ENCODE measurements around the gene PBLD. TPM values are rescaled to one million over a fixed set of nuclear protein-coding genes. Genes with fewer than 3 reads are reported as not detected.
A peak's percentile ranks its signal among the peaks of the same experiment; 100 is the strongest.

The PBLD gene
- total RNA-seq (2022) (5.6 and 5.7 TPM in 2 replicates), Bru-seq, nascent RNA (percentile 49 among the genes with signal in this experiment), BruChase-seq, experiment 1, labeled RNA remaining after a 6-hour chase (percentile 52 among the genes with signal in this experiment), BruChase-seq, experiment 2, labeled RNA remaining after a 2-hour chase (percentile 47 among the genes with signal in this experiment)
- long read RNA-seq, partial matches to known transcripts: 3 of 8 reads
- long read RNA-seq, other reads (novel, unspliced or antisense): 2 of 8 reads

DNA sequence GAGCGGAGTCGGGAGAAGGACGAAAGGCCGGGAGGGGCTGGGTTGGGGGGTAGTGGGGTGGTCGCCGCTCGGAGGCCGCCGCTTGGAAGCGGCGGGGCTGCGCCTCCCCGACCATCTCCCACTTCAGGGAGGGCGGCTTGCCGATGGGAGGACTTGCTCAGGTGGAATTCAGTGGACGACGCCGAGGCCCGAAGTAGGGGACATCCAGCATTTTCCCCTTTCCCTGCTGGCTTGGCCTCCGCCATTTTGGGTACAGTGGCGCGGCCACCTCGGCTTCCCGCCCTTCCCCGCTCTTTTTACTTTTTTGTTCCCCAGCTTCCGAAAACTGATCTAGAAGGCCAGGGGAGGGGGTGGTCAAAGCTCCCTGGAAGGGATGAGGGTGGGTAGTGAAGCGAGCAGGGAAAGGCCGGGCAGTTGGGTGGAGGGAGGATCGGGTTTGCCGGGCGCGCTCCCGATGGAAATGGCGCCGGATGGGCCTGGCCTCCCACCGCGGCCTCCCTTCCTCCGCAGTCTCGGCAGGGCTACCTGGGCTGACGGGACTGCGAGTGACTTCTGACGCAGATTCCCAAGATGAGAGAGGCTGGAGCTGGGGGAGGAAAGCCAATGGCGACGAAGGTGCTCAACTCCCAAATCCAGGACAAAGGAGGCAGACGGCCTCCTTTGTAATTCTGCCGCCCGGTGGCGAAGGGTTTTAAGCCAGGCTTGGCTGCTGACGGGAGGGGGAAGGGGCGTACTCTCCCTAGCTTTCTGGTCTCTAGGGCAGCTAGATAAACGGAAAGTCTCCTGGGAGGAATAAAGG is at the start of gene PBLD:
TSS of gene PBLD (minus strand) at position 670 of the 799 bp plus-strand sequence. CDS start 26,084 bp downstream, outside the sequence.
- Mint-ChIP-seq H3K4me1 (ENCODE audit: insufficient read depth, unreplicated experiment) (peaks cover 37% of the 10 kb centered on the region), H3K27ac (ENCODE audit: low read depth, unreplicated experiment) (peak within 1 kb of the TSS; percentile 99), H3K4me3 (ENCODE audit: unreplicated experiment) (peak within 1 kb of the TSS; percentile 97), H3K9me3 (ENCODE audit: unreplicated experiment) (no peaks in the 10 kb centered on the region), H3K36me3 (ENCODE audit: insufficient read depth, unreplicated experiment) (peaks cover 56% of the 10 kb centered on the region), H3K27me3 (ENCODE audit: insufficient read depth, unreplicated experiment) (no peaks in the 10 kb centered on the region)
- DNase-seq (ENCODE audit: unreplicated experiment): peak; percentile 85
- CTCF ChIA-PET: interaction anchor here (0.6 to 2.8 kb wide), 10 partner anchors 15 to 1712 kb away, joined by 3 to 14 read pairs (median 4); no protein-coding TSS in a partner anchor
- no TSS peak for BruUV-seq (replicated peaks)
- POLR2A ChIA-PET: interaction anchor here (0.6 to 4.0 kb wide), 43 partner anchors 9 to 624 kb away, joined by 3 to 55 read pairs (median 4); partner anchors contain the start of genes CCAR1, DDX21, DNAJC12 and HERC4
- TF ChIP-seq, protein P1, sequence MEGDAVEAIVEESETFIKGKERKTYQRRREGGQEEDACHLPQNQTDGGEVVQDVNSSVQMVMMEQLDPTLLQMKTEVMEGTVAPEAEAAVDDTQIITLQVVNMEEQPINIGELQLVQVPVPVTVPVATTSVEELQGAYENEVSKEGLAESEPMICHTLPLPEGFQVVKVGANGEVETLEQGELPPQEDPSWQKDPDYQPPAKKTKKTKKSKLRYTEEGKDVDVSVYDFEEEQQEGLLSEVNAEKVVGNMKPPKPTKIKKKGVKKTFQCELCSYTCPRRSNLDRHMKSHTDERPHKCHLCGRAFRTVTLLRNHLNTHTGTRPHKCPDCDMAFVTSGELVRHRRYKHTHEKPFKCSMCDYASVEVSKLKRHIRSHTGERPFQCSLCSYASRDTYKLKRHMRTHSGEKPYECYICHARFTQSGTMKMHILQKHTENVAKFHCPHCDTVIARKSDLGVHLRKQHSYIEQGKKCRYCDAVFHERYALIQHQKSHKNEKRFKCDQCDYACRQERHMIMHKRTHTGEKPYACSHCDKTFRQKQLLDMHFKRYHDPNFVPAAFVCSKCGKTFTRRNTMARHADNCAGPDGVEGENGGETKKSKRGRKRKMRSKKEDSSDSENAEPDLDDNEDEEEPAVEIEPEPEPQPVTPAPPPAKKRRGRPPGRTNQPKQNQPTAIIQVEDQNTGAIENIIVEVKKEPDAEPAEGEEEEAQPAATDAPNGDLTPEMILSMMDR (IDR thresholded peaks at IDR 0.05; ENCODE audit: unreplicated experiment): peak; percentile 29
- intact Hi-C loops (cut with micrococcal nuclease): no loop called here

DNA sequence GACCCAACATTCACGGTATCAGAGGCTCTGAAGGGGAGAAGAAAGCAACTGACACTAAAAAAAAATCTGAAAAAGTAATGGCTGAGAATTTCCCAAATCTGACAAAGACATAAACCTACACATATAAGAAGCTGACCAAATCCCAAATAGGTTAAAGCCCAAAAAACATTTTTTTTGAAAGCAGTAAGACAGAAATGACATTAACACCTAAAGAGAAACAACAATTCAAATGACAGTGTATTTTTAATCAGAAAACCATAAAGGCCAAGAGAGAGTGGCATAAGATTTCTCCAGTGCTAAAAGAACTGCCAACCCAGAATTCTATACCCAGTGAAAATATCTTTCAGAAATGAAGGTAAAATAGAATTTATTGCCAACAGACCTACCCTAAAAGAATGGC is 38.9 kb upstream of the PBLD start:
- TF ChIP-seq, protein P1 (IDR thresholded peaks at IDR 0.05; ENCODE audit: unreplicated experiment): no peak
- BruUV-seq (replicated peaks): no TSS peak
- POLR2A ChIA-PET: no interaction called here
- Mint-ChIP-seq H3K36me3 (ENCODE audit: insufficient read depth, unreplicated experiment) (peaks cover 89% of the 10 kb centered on the region), H3K4me3 (ENCODE audit: unreplicated experiment) (no peak overlapping the region), H3K4me1 (ENCODE audit: insufficient read depth, unreplicated experiment) (peaks cover 6% of the 10 kb centered on the region), H3K27ac (ENCODE audit: low read depth, unreplicated experiment) (no peak overlapping the region), H3K27me3 (ENCODE audit: insufficient read depth, unreplicated experiment) (no peaks in the 10 kb centered on the region), H3K9me3 (ENCODE audit: unreplicated experiment) (peaks cover 6% of the 10 kb centered on the region)
- intact Hi-C loops (cut with micrococcal nuclease): no loop called here
- DNase-seq (ENCODE audit: unreplicated experiment): no peak
- CTCF ChIA-PET: interaction anchor here (0.7 to 1.4 kb wide), 3 partner anchors 20 to 35 kb away, joined by 3 to 5 read pairs (median 3); partner anchors contain the start of gene RUFY2

DNA sequence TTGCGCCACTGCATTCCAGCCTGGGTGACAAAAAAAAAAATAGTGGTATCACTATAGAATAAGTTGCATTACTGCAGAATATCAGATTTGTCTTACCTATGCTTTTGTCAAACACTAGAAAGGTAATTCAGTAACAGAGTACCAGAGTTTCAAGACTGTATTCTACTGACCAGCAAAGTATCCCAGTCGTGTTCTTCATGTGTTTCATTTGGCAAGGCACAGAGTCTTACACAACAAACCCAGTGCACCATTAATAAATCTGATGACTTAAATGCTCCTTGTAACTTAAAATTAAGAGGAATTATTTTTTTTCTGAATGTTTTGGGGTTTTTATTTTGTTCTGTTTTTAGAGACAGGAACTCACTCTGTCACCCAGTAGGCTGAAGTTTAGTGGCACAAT is 34.4 kb upstream of the PBLD start:
- Mint-ChIP-seq H3K36me3 (ENCODE audit: insufficient read depth, unreplicated experiment) (peaks cover 65% of the 10 kb centered on the region), H3K4me3 (ENCODE audit: unreplicated experiment) (no peak overlapping the region), H3K27ac (ENCODE audit: low read depth, unreplicated experiment) (no peak overlapping the region), H3K27me3 (ENCODE audit: insufficient read depth, unreplicated experiment) (no peaks in the 10 kb centered on the region), H3K4me1 (ENCODE audit: insufficient read depth, unreplicated experiment) (peaks cover 6% of the 10 kb centered on the region), H3K9me3 (ENCODE audit: unreplicated experiment) (no peaks in the 10 kb centered on the region)
- intact Hi-C loops (cut with micrococcal nuclease): no loop called here
- TF ChIP-seq, protein P1 (IDR thresholded peaks at IDR 0.05; ENCODE audit: unreplicated experiment): no peak
- POLR2A ChIA-PET: no interaction called here
- CTCF ChIA-PET: interaction anchor here (0.7 kb wide), 1 partner anchor 41 kb away, joined by 4 read pairs; no protein-coding TSS in a partner anchor
- DNase-seq (ENCODE audit: unreplicated experiment): no peak
- no TSS peak for BruUV-seq (replicated peaks)

DNA sequence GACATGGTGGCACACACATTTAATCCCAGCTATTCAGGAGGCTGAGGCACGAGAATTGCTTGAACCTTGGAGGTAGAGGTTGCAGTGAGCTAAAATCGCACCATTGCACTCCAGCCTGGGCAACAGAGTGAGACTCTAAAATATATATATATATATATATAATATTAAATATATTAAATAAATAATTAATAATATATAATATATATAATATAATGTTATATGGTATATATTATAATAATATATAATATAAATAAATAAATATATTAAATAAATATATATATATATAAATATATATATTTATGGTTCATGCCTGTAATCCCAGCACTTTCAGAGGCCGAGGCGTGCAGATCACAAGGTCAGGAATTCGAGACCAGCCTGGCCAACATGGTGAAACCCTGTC is 33.9 kb upstream of the PBLD start:
- no peaks in the 10 kb centered on the region for H3K27me3 Mint-ChIP-seq (ENCODE audit: insufficient read depth, unreplicated experiment)

More for the DNA sequence above, 33.9 kb upstream of the PBLD start:
- Mint-ChIP-seq H3K4me1 (ENCODE audit: insufficient read depth, unreplicated experiment) (peaks cover 6% of the 10 kb centered on the region), H3K36me3 (ENCODE audit: insufficient read depth, unreplicated experiment) (peaks cover 65% of the 10 kb centered on the region), H3K4me3 (ENCODE audit: unreplicated experiment) (no peak overlapping the region), H3K27ac (ENCODE audit: low read depth, unreplicated experiment) (no peak overlapping the region), H3K9me3 (ENCODE audit: unreplicated experiment) (no peaks in the 10 kb centered on the region)
- CTCF ChIA-PET: no interaction called here
- no peak for DNase-seq (ENCODE audit: unreplicated experiment)
- POLR2A ChIA-PET: no interaction called here
- TF ChIP-seq, protein P1 (IDR thresholded peaks at IDR 0.05; ENCODE audit: unreplicated experiment): no peak
- BruUV-seq (replicated peaks): no TSS peak
- intact Hi-C loops (cut with micrococcal nuclease): no loop called here

All from MCF 10A (cell line).